Endodermal cell (in vitro differentiated cells): ENCODE results near the gene METTL24. TPM values are rescaled to one million over a fixed set of nuclear protein-coding genes. Genes with fewer than 3 reads are reported as not detected.

Source experiments
- DNase-seq: peaks from one replicate; pipeline ENCODE4 v3.0.0-alpha.2; 2017
- H3K27ac ChIP-seq: 2 replicates; pipeline ENCODE4 v1.5.1; 2013; ENCODE audit warnings: mild to moderate bottlenecking, low read depth, low read length, moderate library complexity
- H3K27me3 ChIP-seq: 2 replicates; pipeline ENCODE4 v1.6.1; 2013; ENCODE audit warnings: mild to moderate bottlenecking, low read length, moderate library complexity; ENCODE audit not compliant: insufficient read depth, control insufficient read depth, poor library complexity, severe bottlenecking
- H3K36me3 ChIP-seq: 2 replicates; pipeline ENCODE4 v1.7.0; 2013; ENCODE audit warnings: mild to moderate bottlenecking, low read length, moderate library complexity; ENCODE audit not compliant: control insufficient read depth, insufficient read depth
- H3K4me1 ChIP-seq: one replicate; pipeline ENCODE4 v1.7.0; 2013; ENCODE audit warnings: low read length; ENCODE audit not compliant: control insufficient read depth, insufficient read depth
- H3K4me3 ChIP-seq: 2 replicates; pipeline ENCODE4 v1.5.1; 2013; ENCODE audit warnings: mild to moderate bottlenecking, low read length, moderate library complexity
- H3K9ac ChIP-seq: 2 replicates; pipeline ENCODE4 v1.6.1; 2013; ENCODE audit warnings: mild to moderate bottlenecking, low read length, moderate library complexity; ENCODE audit not compliant: poor library complexity, severe bottlenecking; ENCODE audit errors: extremely low read depth
- H3K9me3 ChIP-seq: 2 replicates; pipeline ENCODE4 v1.6.1; 2013; ENCODE audit warnings: mild to moderate bottlenecking, low read length, moderate library complexity; ENCODE audit not compliant: control insufficient read depth
- H3K27ac Mint-ChIP-seq: 2 replicates; pipeline ENCODE4 v1.8.0; 2020; ENCODE audit warnings: mixed read lengths
- H3K27me3 Mint-ChIP-seq: 2 replicates; pipeline ENCODE4 v1.8.0; 2021; ENCODE audit warnings: mild to moderate bottlenecking, mixed read lengths; ENCODE audit not compliant: insufficient read depth
- H3K36me3 Mint-ChIP-seq: 2 replicates; pipeline ENCODE4 v1.8.0; 2020; ENCODE audit warnings: low read depth, mixed read lengths
- H3K4me1 Mint-ChIP-seq: 2 replicates; pipeline ENCODE4 v1.8.0; 2020; ENCODE audit warnings: mixed read lengths
- H3K4me3 Mint-ChIP-seq: 2 replicates; pipeline ENCODE4 v1.8.0; 2020; ENCODE audit warnings: mild to moderate bottlenecking, moderate library complexity, mixed read lengths
- H3K9me3 Mint-ChIP-seq: 2 replicates; pipeline ENCODE4 v1.8.0; 2020; ENCODE audit warnings: mild to moderate bottlenecking, mixed read lengths
- CTCF ChIP-seq: fragments of 200-600 bp; sonication (generic); conservative IDR thresholded peaks from 2 replicates; pipeline ENCODE4 v1.5.0; 2021; ENCODE audit warnings: antibody characterized with exemption, mild to moderate bottlenecking
- WGBS, 2 experiments: methylation state at CpG; one replicate each; pipeline versions ENCODE4 v1.1.5 to v1.1.7; 2013; ENCODE audit warnings: missing lambda C conversion rate in 2 of 2, mixed read lengths in 1 of 2; ENCODE audit not compliant: insufficient coverage in 1 of 2, insufficient read length in 1 of 2; 5-methylcytosine and 5-hydroxymethylcytosine counted together
- total RNA-seq, 2 donors: library from RNA; stranded (reverse); fragmentation: NEBNext Ultra II Directional in 1 of 2; extraction: Animal tissue kit (Norgen Biotek cat#: 25700) in 1 of 2; gene quantifications; 2 replicates in 1 of 2; 3 replicates in 1 of 2; pipeline ENCODE4 v1.2.1, GENCODE V29; 2021

Gene METTL24
- total RNA-seq, 2 donors from 2014 or later: 0.24 to 1.3 TPM

DNA sequence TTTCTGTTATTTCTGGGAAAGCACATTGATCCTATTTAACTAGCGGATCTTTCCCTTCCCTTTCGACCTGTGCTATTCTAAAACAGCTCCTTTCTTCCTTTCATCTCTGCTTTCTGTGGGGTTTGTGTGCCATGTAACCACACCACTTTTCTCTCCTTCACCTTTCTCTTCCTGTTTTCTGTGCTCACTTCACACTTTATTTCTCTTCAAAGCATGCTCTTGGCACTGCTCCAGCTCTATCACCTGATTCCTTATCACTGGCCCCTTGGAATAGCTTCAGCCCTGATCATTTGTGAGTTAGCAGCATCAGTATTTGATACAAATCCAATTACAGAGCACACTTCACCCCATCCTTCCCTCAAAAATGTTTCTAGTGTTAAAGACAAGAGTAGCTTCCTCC is 8.1 kb upstream of the METTL24 start:
- H3K9me3 ChIP-seq: peaks cover 5% of the 10 kb centered on the region
- Mint-ChIP-seq H3K9me3 (peaks cover 4% of the 10 kb centered on the region), H3K27me3 (peaks cover 22% of the 10 kb centered on the region), H3K36me3 (no peaks in the 10 kb centered on the region), H3K27ac (no peak overlapping the region), H3K4me1 (peaks cover 33% of the 10 kb centered on the region), H3K4me3 (no peak overlapping the region)
- no peak for DNase-seq
- no peaks in the 10 kb centered on the region for H3K27me3 ChIP-seq
- H3K9ac ChIP-seq: no peak overlapping the region
- H3K36me3 ChIP-seq: no peaks in the 10 kb centered on the region
- H3K4me3 ChIP-seq: no peak overlapping the region
- 86 to 100% methylated on average over 2 of the region's 2 CpGs for WGBS, 2 experiments
- peaks cover 14% of the 10 kb centered on the region for H3K4me1 ChIP-seq
- peak overlapping the region; percentile 31 for H3K27ac ChIP-seq
- no peak for TF ChIP-seq CTCF

DNA sequence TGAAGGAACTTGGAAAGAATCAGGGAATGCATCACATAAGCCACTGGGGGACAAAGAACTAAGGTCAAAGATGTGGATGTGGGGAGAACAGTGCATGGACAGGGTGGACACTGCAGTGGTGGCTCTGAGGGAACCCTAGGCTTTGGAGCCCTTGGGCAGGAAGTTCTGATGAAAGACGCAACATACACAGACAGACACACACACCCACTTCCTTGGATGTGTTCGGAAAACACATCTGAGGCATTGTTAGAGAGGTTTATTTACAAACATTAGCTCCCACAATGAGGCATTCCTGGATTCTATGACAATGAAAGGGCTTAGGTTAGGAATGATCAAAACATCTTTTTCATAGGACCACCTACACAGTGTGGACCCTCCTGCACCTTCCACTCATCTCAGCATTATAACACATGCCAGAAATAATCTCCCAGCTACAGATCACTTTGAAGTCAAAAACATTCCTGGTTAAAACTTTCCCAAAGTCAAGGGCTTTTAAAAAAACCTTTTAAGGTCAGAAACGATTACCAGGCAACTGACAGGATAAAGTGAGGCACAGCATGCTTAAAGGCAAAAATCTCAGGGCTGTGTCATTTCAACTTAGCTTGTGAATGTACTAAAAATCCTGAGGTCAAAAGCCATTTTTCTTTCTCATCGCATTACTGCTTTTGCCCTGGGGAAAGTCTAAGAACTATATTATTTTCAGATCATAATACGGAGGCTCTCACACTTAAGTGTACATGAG is 6.4 kb upstream of the METTL24 start:
- no peak for TF ChIP-seq CTCF
- Mint-ChIP-seq H3K27me3 (peaks cover 18% of the 10 kb centered on the region), H3K4me3 (no peak overlapping the region), H3K36me3 (no peaks in the 10 kb centered on the region), H3K27ac (no peak overlapping the region), H3K9me3 (peaks cover 5% of the 10 kb centered on the region), H3K4me1 (peaks cover 32% of the 10 kb centered on the region)
- H3K4me3 ChIP-seq: no peak overlapping the region
- peaks cover 14% of the 10 kb centered on the region for H3K4me1 ChIP-seq
- H3K9me3 ChIP-seq: peaks cover 5% of the 10 kb centered on the region
- H3K9ac ChIP-seq: no peak overlapping the region
- peak overlapping the region; percentile 62 for H3K27ac ChIP-seq
- DNase-seq: no peak
- H3K36me3 ChIP-seq: no peaks in the 10 kb centered on the region
- WGBS, 2 experiments: 68 to 90% methylated on average over 3 to 5 of the region's 5 CpGs
- no peaks in the 10 kb centered on the region for H3K27me3 ChIP-seq

- peaks cover 5% of the 10 kb centered on the region for H3K9me3 Mint-ChIP-seq
- H3K27ac Mint-ChIP-seq: no peak overlapping the region
- 75 to 97% methylated on average over 2 to 3 of the region's 3 CpGs for WGBS, 2 experiments
- H3K4me1 ChIP-seq: peaks cover 14% of the 10 kb centered on the region
- no peak overlapping the region for H3K4me3 ChIP-seq
- H3K4me1 Mint-ChIP-seq: peaks cover 24% of the 10 kb centered on the region
- H3K9me3 ChIP-seq: peaks cover 5% of the 10 kb centered on the region
- no peaks in the 10 kb centered on the region for H3K36me3 ChIP-seq
- H3K27me3 Mint-ChIP-seq: peaks cover 23% of the 10 kb centered on the region
- H3K27ac ChIP-seq: no peak overlapping the region
- peaks cover 8% of the 10 kb centered on the region for H3K27me3 ChIP-seq
- no peak for TF ChIP-seq CTCF
- H3K9ac ChIP-seq: no peak overlapping the region
- H3K4me3 Mint-ChIP-seq: no peak overlapping the region
- DNase-seq: no peak
- no peaks in the 10 kb centered on the region for H3K36me3 Mint-ChIP-seq
Measured at GRCh38 chr6:110363748-110364147, 5.6 kb upstream of the METTL24 start.
